ENCODE results near the gene CNN2. TPM values are rescaled to one million over a fixed set of nuclear protein-coding genes. Genes with fewer than 3 reads are reported as not detected.

The CNN2 gene
- total and polyA plus RNA-seq, 9 donors, result 60.6 to 438 (median 192) TPM

DNA sequence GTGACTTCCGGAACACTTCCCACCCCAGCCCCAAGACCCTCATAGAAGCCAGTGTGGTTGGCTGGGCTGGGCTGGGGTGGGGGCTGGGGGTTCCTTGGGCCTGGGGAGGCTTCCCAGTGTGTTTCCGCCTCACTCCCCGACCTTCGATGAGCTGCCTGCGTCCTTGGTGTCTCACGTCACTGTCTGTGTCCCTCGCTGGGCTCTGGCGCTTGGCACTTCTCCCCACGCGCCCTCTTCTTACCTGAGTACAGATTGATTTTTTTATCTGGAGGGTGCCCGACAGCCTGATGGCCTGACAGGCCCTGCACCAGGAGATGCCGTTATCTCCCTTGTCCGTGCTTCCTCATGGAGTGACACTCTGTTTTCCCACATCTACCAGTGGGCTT, 33.7 kb upstream of the CNN2 start:
- 91 to 95% (median 92%) methylated on average over 13 of the region's 13 CpGs for WGBS, 3 donors
- no peak for TF ChIP-seq EP300 (IDR thresholded peaks at IDR 0.05)
- TF ChIP-seq POLR2A (IDR thresholded peaks at IDR 0.05), result no peak
- TF ChIP-seq, protein P1, sequence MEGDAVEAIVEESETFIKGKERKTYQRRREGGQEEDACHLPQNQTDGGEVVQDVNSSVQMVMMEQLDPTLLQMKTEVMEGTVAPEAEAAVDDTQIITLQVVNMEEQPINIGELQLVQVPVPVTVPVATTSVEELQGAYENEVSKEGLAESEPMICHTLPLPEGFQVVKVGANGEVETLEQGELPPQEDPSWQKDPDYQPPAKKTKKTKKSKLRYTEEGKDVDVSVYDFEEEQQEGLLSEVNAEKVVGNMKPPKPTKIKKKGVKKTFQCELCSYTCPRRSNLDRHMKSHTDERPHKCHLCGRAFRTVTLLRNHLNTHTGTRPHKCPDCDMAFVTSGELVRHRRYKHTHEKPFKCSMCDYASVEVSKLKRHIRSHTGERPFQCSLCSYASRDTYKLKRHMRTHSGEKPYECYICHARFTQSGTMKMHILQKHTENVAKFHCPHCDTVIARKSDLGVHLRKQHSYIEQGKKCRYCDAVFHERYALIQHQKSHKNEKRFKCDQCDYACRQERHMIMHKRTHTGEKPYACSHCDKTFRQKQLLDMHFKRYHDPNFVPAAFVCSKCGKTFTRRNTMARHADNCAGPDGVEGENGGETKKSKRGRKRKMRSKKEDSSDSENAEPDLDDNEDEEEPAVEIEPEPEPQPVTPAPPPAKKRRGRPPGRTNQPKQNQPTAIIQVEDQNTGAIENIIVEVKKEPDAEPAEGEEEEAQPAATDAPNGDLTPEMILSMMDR (IDR thresholded peaks at IDR 0.05), result no peak
- intact Hi-C loops (cut with DNase I), result loop anchor here in 1 of 4 donors (10.0 kb wide), 1 partner anchor 218 kb away; no protein-coding TSS in a partner anchor
- Histone ChIP-seq H3K9me3 (no peaks in the 10 kb centered on the region), H3K4me3 (no peak overlapping the region), H3K4me1 (ENCODE audit: insufficient read depth) (peaks cover 2% of the 10 kb centered on the region), H3K36me3 (no peaks in the 10 kb centered on the region), H3K27ac (no peak overlapping the region), H3K27me3 (no peaks in the 10 kb centered on the region)
- no peak for DNase-seq

DNA sequence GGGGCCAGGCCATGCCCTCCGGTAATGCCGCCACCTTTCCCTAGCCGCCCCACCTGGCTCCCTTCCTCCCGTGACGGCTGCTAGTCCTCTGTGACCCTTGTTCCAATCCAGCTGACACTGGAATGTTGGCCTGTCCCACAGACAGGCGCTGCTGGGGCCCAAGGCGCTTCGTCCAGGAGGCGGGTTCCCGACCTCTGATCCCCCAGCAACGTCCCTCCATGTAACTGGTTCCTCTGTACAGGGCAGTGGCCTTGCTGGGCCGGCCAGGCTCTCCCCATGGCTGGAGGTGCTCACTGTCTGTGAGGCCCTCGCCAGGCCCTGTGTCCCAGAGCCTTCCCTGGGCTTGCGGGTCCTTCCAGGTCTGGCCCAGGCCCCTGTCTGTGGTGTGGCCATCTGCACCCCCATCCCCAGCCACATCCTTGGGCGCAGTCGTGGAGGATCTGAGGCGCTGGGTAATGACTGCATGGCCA, 33.0 kb upstream of the CNN2 start:
- Histone ChIP-seq H3K27ac (no peak overlapping the region), H3K27me3 (peaks cover 3% of the 10 kb centered on the region), H3K36me3 (no peaks in the 10 kb centered on the region), H3K4me1 (ENCODE audit: insufficient read depth) (peaks cover 2% of the 10 kb centered on the region), H3K4me3 (no peak overlapping the region), H3K9me3 (no peaks in the 10 kb centered on the region)
- intact Hi-C loops (cut with DNase I), result loop anchor here in 1 of 4 donors (10.0 kb wide), 1 partner anchor 219 kb away; no protein-coding TSS in a partner anchor
- TF ChIP-seq, protein P1 (IDR thresholded peaks at IDR 0.05), result no peak
- no peak for TF ChIP-seq EP300 (IDR thresholded peaks at IDR 0.05)
- TF ChIP-seq POLR2A (IDR thresholded peaks at IDR 0.05), result no peak
- WGBS, 3 donors, result 85 to 90% (median 90%) methylated on average over 15 to 17 of the region's 17 CpGs
- no peak for DNase-seq

DNA sequence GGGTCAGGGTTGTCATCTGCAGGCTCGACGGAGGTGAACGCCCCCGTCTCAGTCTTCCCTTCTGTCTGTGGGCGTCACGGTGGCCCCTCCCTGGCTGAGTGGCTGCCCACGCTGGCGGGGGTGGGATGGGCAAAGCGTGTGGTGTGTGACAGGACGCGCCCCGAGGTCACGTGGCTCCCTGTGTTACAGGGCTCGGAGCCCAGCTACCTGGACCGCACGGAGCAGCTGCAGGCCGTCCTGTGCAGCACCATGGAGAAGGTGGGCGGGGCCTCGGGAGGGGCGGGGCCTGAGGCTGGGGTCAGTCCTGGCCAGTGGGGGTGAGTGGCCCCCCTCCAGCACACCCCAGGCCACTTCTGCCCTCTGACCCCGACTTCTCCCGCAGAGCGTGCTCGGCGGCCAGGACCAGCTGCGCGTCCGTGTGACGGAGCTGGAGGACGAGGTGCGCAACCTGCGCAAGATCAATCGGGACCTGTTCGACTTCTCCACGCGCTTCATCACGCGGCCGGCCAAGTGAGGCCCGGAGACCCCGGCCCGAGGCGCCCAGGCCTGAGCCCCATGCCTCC, 32.5 kb upstream of the CNN2 start:
- no peaks in the 10 kb centered on the region for H3K9me3 ChIP-seq
- no peak for DNase-seq
- no peak overlapping the region for H3K27ac ChIP-seq
- no peaks in the 10 kb centered on the region for H3K36me3 ChIP-seq
- peaks cover 2% of the 10 kb centered on the region for H3K4me1 ChIP-seq (ENCODE audit: insufficient read depth)
- WGBS, 3 donors, result 83 to 86% (median 85%) methylated on average over 38 to 43 of the region's 43 CpGs
- H3K27me3 ChIP-seq, result peaks cover 4% of the 10 kb centered on the region
- TF ChIP-seq, protein P1 (IDR thresholded peaks at IDR 0.05), result no peak
- TF ChIP-seq POLR2A (IDR thresholded peaks at IDR 0.05) (no peak), EP300 (IDR thresholded peaks at IDR 0.05) (no peak)
- no peak overlapping the region for H3K4me3 ChIP-seq
- intact Hi-C loops (cut with DNase I), result loop anchor here in 1 of 4 donors (10.0 kb wide), 1 partner anchor 219 kb away; no protein-coding TSS in a partner anchor

DNA sequence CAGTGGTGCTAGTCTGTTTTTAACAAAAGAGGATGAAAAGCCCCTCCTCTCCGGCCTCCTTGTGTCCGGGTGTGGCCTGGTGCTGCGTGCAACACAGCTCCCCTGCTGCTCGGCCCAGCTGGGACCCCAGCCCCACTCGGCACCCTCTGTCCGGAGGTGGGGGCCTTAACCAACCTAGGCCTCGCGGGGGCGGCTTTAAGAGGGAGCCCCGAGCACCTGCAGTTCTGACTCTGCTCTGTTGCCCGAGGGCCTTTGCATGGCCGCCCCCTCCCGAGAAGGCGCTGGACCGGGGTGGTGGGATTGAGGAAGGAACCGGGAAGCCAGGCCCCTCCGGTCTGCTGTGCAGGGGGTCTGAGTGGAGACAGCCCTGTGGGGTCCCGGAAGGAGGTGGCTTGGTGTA, 31.9 kb upstream of the CNN2 start:
- no peak overlapping the region for H3K4me3 ChIP-seq
- H3K36me3 ChIP-seq, result no peaks in the 10 kb centered on the region
- no peaks in the 10 kb centered on the region for H3K9me3 ChIP-seq
- DNase-seq, result no peak
- intact Hi-C loops (cut with DNase I), result loop anchor here in 1 of 4 donors (10.0 kb wide), 1 partner anchor 220 kb away; no protein-coding TSS in a partner anchor
- TF ChIP-seq, protein P1 (IDR thresholded peaks at IDR 0.05), result no peak
- TF ChIP-seq POLR2A (IDR thresholded peaks at IDR 0.05) (no peak), EP300 (IDR thresholded peaks at IDR 0.05) (no peak)
- WGBS, 3 donors, result 90 to 91% (median 91%) methylated on average over 18 of the region's 18 CpGs
- peaks cover 2% of the 10 kb centered on the region for H3K4me1 ChIP-seq (ENCODE audit: insufficient read depth)
- no peak overlapping the region for H3K27ac ChIP-seq
- peaks cover 10% of the 10 kb centered on the region for H3K27me3 ChIP-seq

All from ovary (tissue), 9 donors.